PC-9 (cell line): ENCODE data around the gene ZGRF1. TPM values are rescaled to one million over a fixed set of nuclear protein-coding genes. Genes with fewer than 3 reads are reported as not detected.
"Not testable (repeated sequence)": the region's sequence is repeated elsewhere in the genome, so short reads cannot be mapped to it uniquely, and the experiment has no call there.

Source experiments
- BruUV-seq: library from RNA; stranded (reverse); fragments of 400-500 nt; replicated peaks from 2 replicates; lab custom pipeline; 2021; lab: Mats Ljungman, UMichigan
- CTCF ChIA-PET: fragments of 300-600 bp; sonication (Branson Sonifier 250); formaldehyde crosslinking; loops from one replicate; lab custom pipeline; 2022; ENCODE audit warnings: antibody characterized with exemption; lab: Charles Lee
- POLR2A ChIA-PET: fragments of 300-600 bp; sonication (Branson Sonifier 250); formaldehyde crosslinking; loops from one replicate; lab custom pipeline; 2022; ENCODE audit warnings: antibody characterized with exemption; ENCODE audit not compliant: unreplicated experiment; lab: Charles Lee
- DNase-seq, 2 experiments: peaks; one replicate each; pipeline versions ENCODE4 v3.0.0 to v3.0.0-alpha.2; 2015 to 2022; ENCODE audit warnings: mixed read lengths in 1 of 2
- H2AFZ ChIP-seq: fragments of 200-600 bp; sonication (generic); 2 replicates; pipeline ENCODE4 v1.8.1; 2017; ENCODE audit warnings: antibody characterized with exemption
- H3F3A ChIP-seq: fragments of 200-600 bp; sonication (generic); 2 replicates; pipeline ENCODE4 v1.8.1; 2017; ENCODE audit warnings: antibody characterized with exemption, mild to moderate bottlenecking, low read depth; ENCODE audit not compliant: insufficient read depth
- H3K27ac ChIP-seq: fragments of 200-600 bp; sonication (generic); 2 replicates; pipeline ENCODE4 v1.6.1; 2016; ENCODE audit warnings: mixed run types
- H3K27me3 ChIP-seq: fragments of 200-600 bp; sonication (generic); 2 replicates; pipeline ENCODE4 v1.6.1; 2016; ENCODE audit warnings: low read depth, mixed run types; ENCODE audit not compliant: insufficient read depth
- H3K36me3 ChIP-seq: fragments of 200-600 bp; sonication (generic); 2 replicates; pipeline ENCODE4 v1.6.1; 2016; ENCODE audit warnings: low read depth, mixed run types
- H3K4me1 ChIP-seq: fragments of 200-600 bp; sonication (generic); replicated peaks from 2 replicates; pipeline ENCODE4 v1.6.1; 2016; ENCODE audit warnings: mixed run types; ENCODE audit not compliant: insufficient read depth
- H3K4me2 ChIP-seq: fragments of 200-600 bp; sonication (generic); 2 replicates; pipeline ENCODE4 v1.6.1; 2017; ENCODE audit warnings: mixed run types
- H3K4me3 ChIP-seq: fragments of 200-600 bp; sonication (generic); 2 replicates; pipeline ENCODE4 v1.6.1; 2016; ENCODE audit warnings: mixed run types
- H3K79me2 ChIP-seq: fragments of 200-600 bp; sonication (generic); 2 replicates; pipeline ENCODE4 v1.6.1; 2017; ENCODE audit warnings: low read depth, mixed run types
- H3K9me2 ChIP-seq: fragments of 200-600 bp; sonication (generic); 2 replicates; pipeline ENCODE4 v1.8.1; 2017; ENCODE audit warnings: mild to moderate bottlenecking; ENCODE audit not compliant: insufficient read depth
- H3K9me3 ChIP-seq: fragments of 200-600 bp; sonication (generic); 2 replicates; pipeline ENCODE4 v1.8.1; 2016; ENCODE audit warnings: low read depth; ENCODE audit not compliant: insufficient read depth
- H4K20me1 ChIP-seq: fragments of 200-600 bp; sonication (generic); 2 replicates; pipeline ENCODE4 v1.8.1; 2017; ENCODE audit not compliant: insufficient read depth
- EZH2 ChIP-seq: fragments of 200-600 bp; sonication (generic); IDR thresholded peaks from 2 replicates; pipeline ENCODE4 v1.8.0; 2017; ENCODE audit warnings: antibody characterized with exemption, low read depth
- intact Hi-C: fragments of 100-400 bp; cut with micrococcal nuclease; formaldehyde crosslinking; loops from one replicate; pipeline ENCODE4 v1.10.0; 2022; ENCODE audit not compliant: unreplicated experiment
- total RNA-seq: library from RNA; stranded (reverse); gene quantifications from 2 replicates; pipeline ENCODE4 v1.2.3, GENCODE V29; 2021
- TF ChIP-seq, protein P1 (sequence below): fragments of 200-600 bp; sonication (generic); conservative IDR thresholded peaks from 2 replicates; pipeline ENCODE4 v1.6.1; 2017; ENCODE audit warnings: mixed run types, antibody characterized with exemption, mild to moderate bottlenecking, moderate library complexity

Gene ZGRF1
- total RNA-seq, 1 experiment from 2014 or later = 17.3 TPM

DNA sequence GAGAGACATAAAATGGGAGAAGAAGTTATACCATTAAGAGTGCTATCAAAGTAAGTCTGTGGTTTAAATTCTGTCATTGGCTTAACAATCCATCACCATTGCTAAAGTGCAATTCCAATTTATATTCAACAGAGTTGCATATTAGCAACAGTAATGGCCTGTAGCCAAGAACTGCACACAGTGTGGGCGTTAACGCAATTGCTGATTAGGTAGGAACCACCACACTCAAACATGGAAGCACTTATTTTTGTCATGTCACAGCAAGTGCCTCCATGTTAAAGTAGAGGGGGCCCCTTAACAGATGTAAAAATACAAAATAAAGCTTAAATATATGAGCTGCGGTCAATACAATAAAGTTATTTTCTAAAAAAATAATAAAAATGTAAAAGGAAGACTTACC lies 11.1 kb upstream of the ZGRF1 start:
- Histone ChIP-seq H3K36me3 (peaks cover 30% of the 10 kb centered on the region; the same call in 1 of the 2 replicates), H3K79me2 (no peaks in the 10 kb centered on the region), H3K4me3 (no peak overlapping the region), H3F3A (0 out of 2 replicates have a peak, but pooled peaks cover 6% of the 10 kb centered on the region), H2AFZ (no peak overlapping the region), H3K4me1 (no peaks in the 10 kb centered on the region), H4K20me1 (peaks cover 4% of the 10 kb centered on the region; the same call in 1 of the 2 replicates), H3K9me3 (no peaks in the 10 kb centered on the region), H3K27me3 (no peaks in the 10 kb centered on the region), H3K27ac (no peak overlapping the region), H3K9me2 (no peaks in the 10 kb centered on the region), H3K4me2 (no peak overlapping the region)
- POLR2A ChIA-PET = no interaction called here
- CTCF ChIA-PET = no interaction called here
- TF ChIP-seq, protein P1, sequence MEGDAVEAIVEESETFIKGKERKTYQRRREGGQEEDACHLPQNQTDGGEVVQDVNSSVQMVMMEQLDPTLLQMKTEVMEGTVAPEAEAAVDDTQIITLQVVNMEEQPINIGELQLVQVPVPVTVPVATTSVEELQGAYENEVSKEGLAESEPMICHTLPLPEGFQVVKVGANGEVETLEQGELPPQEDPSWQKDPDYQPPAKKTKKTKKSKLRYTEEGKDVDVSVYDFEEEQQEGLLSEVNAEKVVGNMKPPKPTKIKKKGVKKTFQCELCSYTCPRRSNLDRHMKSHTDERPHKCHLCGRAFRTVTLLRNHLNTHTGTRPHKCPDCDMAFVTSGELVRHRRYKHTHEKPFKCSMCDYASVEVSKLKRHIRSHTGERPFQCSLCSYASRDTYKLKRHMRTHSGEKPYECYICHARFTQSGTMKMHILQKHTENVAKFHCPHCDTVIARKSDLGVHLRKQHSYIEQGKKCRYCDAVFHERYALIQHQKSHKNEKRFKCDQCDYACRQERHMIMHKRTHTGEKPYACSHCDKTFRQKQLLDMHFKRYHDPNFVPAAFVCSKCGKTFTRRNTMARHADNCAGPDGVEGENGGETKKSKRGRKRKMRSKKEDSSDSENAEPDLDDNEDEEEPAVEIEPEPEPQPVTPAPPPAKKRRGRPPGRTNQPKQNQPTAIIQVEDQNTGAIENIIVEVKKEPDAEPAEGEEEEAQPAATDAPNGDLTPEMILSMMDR = no peak
- no peak for TF ChIP-seq EZH2
- no peak for DNase-seq
- intact Hi-C loops = no loop called here
- no TSS peak for BruUV-seq

DNA sequence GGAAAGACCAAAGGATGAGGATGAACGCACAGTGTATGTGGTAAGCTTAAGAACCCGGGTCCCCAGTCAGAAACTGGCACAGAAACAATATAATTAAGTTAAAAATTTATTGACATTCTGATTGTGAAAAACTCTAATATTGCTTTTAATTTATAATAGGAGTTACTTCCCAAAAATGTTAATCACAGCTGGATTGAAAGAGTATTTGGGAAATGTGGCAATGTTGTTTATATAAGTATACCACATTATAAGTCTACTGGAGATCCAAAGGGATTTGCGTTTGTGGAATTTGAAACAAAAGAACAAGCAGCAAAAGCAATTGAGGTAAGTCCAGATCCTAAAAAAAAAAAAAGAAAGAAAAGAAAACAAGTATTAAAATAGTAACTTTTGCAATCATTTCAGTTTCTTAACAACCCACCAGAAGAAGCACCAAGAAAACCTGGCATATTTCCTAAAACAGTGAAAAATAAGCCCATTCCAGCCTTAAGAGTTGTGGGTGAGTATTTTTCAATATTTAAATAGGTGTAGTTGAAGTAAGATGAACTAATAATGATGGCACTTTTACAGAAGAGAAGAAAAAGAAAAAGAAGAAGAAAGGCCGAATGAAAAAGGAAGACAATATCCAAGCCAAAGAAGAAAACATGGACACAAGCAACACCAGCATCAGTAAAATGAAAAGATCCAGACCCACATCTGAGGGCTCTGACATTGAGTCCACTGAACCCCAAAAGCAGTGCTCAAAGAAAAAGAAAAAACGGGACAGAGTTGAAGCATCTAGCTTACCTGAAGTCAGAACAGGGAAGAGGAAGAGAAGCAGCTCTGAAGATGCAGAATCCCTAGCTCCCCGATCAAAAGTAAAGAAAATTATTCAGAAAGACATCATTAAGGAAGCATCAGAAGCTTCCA lies 10.2 kb upstream of the ZGRF1 start:
- CTCF ChIA-PET = no interaction called here
- BruUV-seq = TSS peak; percentile 56
- H3K4me2 ChIP-seq = no peak overlapping the region
- 0 out of 2 replicates have a peak, but pooled peaks cover 6% of the 10 kb centered on the region for H3F3A ChIP-seq
- H3K9me2 ChIP-seq = no peaks in the 10 kb centered on the region
- no peaks in the 10 kb centered on the region for H3K4me1 ChIP-seq
- POLR2A ChIA-PET = no interaction called here
- H3K36me3 ChIP-seq = peaks cover 23% of the 10 kb centered on the region; the same call in 1 of the 2 replicates
- no peaks in the 10 kb centered on the region for H3K79me2 ChIP-seq
- H2AFZ ChIP-seq = no peak overlapping the region
- H3K27me3 ChIP-seq = no peaks in the 10 kb centered on the region
- intact Hi-C loops = no loop called here
- DNase-seq = no peak
- H4K20me1 ChIP-seq = peaks cover 6% of the 10 kb centered on the region; the same call in 1 of the 2 replicates
- TF ChIP-seq, protein P1 = no peak
- TF ChIP-seq EZH2 = no peak
- H3K9me3 ChIP-seq = no peaks in the 10 kb centered on the region
- no peak overlapping the region for H3K27ac ChIP-seq
- no peak overlapping the region for H3K4me3 ChIP-seq

- intact Hi-C loops = no loop called here
- 0 out of 2 replicates have a peak, but pooled peaks cover 6% of the 10 kb centered on the region for H3F3A ChIP-seq
- H3K27me3 ChIP-seq = no peaks in the 10 kb centered on the region
- POLR2A ChIA-PET = no interaction called here
- no peaks in the 10 kb centered on the region for H3K9me2 ChIP-seq
- TF ChIP-seq EZH2 = no peak
- TF ChIP-seq, protein P1 = no peak
- no peak overlapping the region for H3K27ac ChIP-seq
- no peak overlapping the region for H3K4me2 ChIP-seq
- no peaks in the 10 kb centered on the region for H3K9me3 ChIP-seq
- no peaks in the 10 kb centered on the region for H3K79me2 ChIP-seq
- peaks cover 19% of the 10 kb centered on the region; the same call in 1 of the 2 replicates for H3K36me3 ChIP-seq
- H2AFZ ChIP-seq = no peak overlapping the region
- no peak for DNase-seq
- H4K20me1 ChIP-seq = peaks cover 10% of the 10 kb centered on the region; the same call in 1 of the 2 replicates
- CTCF ChIA-PET = no interaction called here
- no peaks in the 10 kb centered on the region for H3K4me1 ChIP-seq
- H3K4me3 ChIP-seq = no peak overlapping the region
- no TSS peak for BruUV-seq
These were observed 9.0 kb upstream of the ZGRF1 start for GRCh38 chr4:112645541-112646329.

DNA sequence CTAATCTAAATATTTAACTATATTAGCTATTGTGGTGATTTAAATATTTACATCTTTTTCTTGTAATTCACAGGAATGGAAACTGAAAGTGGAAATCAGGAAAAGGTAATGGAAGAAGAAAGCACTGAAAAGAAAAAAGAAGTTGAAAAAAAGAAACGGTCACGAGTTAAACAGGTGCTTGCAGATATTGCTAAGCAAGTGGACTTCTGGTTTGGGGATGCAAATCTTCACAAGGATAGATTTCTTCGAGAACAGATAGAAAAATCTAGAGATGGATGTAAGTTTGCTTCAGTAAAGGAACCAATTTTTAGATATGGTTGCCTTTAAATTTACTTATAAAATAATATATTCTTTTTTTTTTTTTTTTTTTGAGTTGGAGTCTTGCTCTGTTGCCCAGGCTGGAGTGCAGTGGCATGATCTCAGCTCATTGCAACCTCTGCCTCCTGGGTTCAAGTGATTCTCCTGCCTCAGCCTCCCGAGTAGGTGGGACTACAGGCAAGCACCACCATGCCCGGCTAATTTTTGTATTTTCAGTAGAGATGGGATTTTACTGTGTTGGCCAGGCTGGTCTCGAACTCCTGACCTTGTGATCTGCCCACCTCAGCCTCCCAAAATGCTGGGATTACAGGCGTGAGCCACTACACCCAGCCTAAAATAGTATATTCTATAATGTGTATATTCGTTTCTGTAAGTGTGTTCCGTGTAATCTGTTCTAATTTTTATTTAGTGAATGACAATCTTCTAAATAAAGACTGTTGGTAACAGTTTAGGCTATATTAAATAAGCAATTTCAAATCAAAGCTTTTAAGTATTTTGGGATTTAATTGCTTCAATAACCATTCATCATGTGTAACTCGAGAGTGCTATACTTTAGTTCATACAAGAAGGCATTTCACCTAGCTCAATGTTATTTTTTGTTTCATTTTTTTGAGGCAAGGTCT lies 8.2 kb upstream of the ZGRF1 start:
- H3K9me3 ChIP-seq, H3K27me3 ChIP-seq, H3K4me2 ChIP-seq, H3K27ac ChIP-seq, CTCF ChIA-PET, H3K9me2 ChIP-seq, H2AFZ ChIP-seq, POLR2A ChIA-PET, H3K79me2 ChIP-seq, H3K4me3 ChIP-seq, DNase-seq, BruUV-seq, H3F3A ChIP-seq, intact Hi-C loops, H3K4me1 ChIP-seq: not testable (repeated sequence)
- Histone ChIP-seq H4K20me1 (peaks cover 10% of the 10 kb centered on the region; the same call in 1 of the 2 replicates), H3K36me3 (peaks cover 19% of the 10 kb centered on the region; the same call in 1 of the 2 replicates)
